ENCODE data around the gene DUSP9.
"Not testable (repeated sequence)": the region's sequence is repeated elsewhere in the genome, so short reads cannot be mapped to it uniquely, and the experiment has no call there.

The DUSP9 gene

GRCh38 chrX:153683486-153683885, 36.5 kb downstream of the DUSP9 start:
- not testable (repeated sequence) for H3K4me3 Mint-ChIP-seq; H3K27ac Mint-ChIP-seq; DNase-seq; H3K9me3 Mint-ChIP-seq; H3K27me3 Mint-ChIP-seq; H3K4me1 Mint-ChIP-seq; ATAC-seq; H3K36me3 Mint-ChIP-seq (ENCODE audit: low read depth)

GRCh38 chrX:153684467-153685155, 37.6 kb downstream of the DUSP9 start:
- DNase-seq, result no peak
- H3K27me3 Mint-ChIP-seq, result peaks cover 9% of the 10 kb centered on the region
- H3K36me3 Mint-ChIP-seq (ENCODE audit: low read depth), result no peaks in the 10 kb centered on the region
- no peak for ATAC-seq
- no peaks in the 10 kb centered on the region for H3K4me1 Mint-ChIP-seq
- no peak overlapping the region for H3K4me3 Mint-ChIP-seq
- no peaks in the 10 kb centered on the region for H3K9me3 Mint-ChIP-seq
- no peak overlapping the region for H3K27ac Mint-ChIP-seq

GRCh38 chrX:153685156-153685536, 38.1 kb downstream of the DUSP9 start:
- ATAC-seq (no peak), DNase-seq (no peak)
- Mint-ChIP-seq H3K9me3 (no peaks in the 10 kb centered on the region), H3K4me1 (no peaks in the 10 kb centered on the region), H3K27me3 (peaks cover 11% of the 10 kb centered on the region), H3K4me3 (no peak overlapping the region), H3K36me3 (ENCODE audit: low read depth) (no peaks in the 10 kb centered on the region), H3K27ac (no peak overlapping the region)

GRCh38 chrX:153685751-153686696, 39.0 kb downstream of the DUSP9 start:
- Mint-ChIP-seq H3K27ac (no peak overlapping the region), H3K4me1 (no peaks in the 10 kb centered on the region), H3K27me3 (peaks cover 11% of the 10 kb centered on the region), H3K4me3 (no peak overlapping the region), H3K9me3 (no peaks in the 10 kb centered on the region), H3K36me3 (ENCODE audit: low read depth) (no peaks in the 10 kb centered on the region)
- no peak for DNase-seq
- ATAC-seq, result no peak

- ATAC-seq (no peak), DNase-seq (no peak)
- Mint-ChIP-seq H3K27ac (no peak overlapping the region), H3K27me3 (peaks cover 11% of the 10 kb centered on the region), H3K4me3 (no peak overlapping the region), H3K9me3 (no peaks in the 10 kb centered on the region), H3K36me3 (ENCODE audit: low read depth) (no peaks in the 10 kb centered on the region), H3K4me1 (no peaks in the 10 kb centered on the region)
Observed at GRCh38 chrX:153686711-153687110, 39.7 kb downstream of the DUSP9 start.

- peaks cover 11% of the 10 kb centered on the region for H3K27me3 Mint-ChIP-seq
Observed at GRCh38 chrX:153687121-153688039, 40.4 kb downstream of the DUSP9 start, which contains the start of gene SLC6A8. SLC6A8 (plus strand) TSS chrX:153687926; CDS start chrX:153688575, 649 bp downstream.

GRCh38 chrX:153688071-153688470, 41.1 kb downstream of the DUSP9 start:
- Mint-ChIP-seq H3K4me1 (no peaks in the 10 kb centered on the region), H3K4me3 (no peak overlapping the region), H3K27me3 (peaks cover 11% of the 10 kb centered on the region), H3K27ac (no peak overlapping the region), H3K36me3 (ENCODE audit: low read depth) (no peaks in the 10 kb centered on the region), H3K9me3 (no peaks in the 10 kb centered on the region)
- DNase-seq (no peak), ATAC-seq (no peak)

More at GRCh38 chrX:153687121-153688039, 40.4 kb downstream of the DUSP9 start, which contains the start of gene SLC6A8:
- ATAC-seq (peak; percentile 34), DNase-seq (peak; percentile 44)
- Mint-ChIP-seq H3K9me3 (no peaks in the 10 kb centered on the region), H3K27ac (no peak within 1 kb of the TSS), H3K4me3 (no peak within 1 kb of the TSS), H3K4me1 (no peaks in the 10 kb centered on the region), H3K36me3 (ENCODE audit: low read depth) (no peaks in the 10 kb centered on the region)

- no peak overlapping the region for H3K27ac Mint-ChIP-seq
- H3K9me3 Mint-ChIP-seq, result no peaks in the 10 kb centered on the region
- DNase-seq, result no peak
- no peaks in the 10 kb centered on the region for H3K36me3 Mint-ChIP-seq (ENCODE audit: low read depth)
- H3K4me1 Mint-ChIP-seq, result no peaks in the 10 kb centered on the region
- H3K4me3 Mint-ChIP-seq, result no peak overlapping the region
- ATAC-seq, result no peak
- peaks cover 11% of the 10 kb centered on the region for H3K27me3 Mint-ChIP-seq
Observed at GRCh38 chrX:153688506-153688905, 41.5 kb downstream of the DUSP9 start.

GRCh38 chrX:153688911-153689590, 42.0 kb downstream of the DUSP9 start:
- Mint-ChIP-seq H3K27me3 (peaks cover 11% of the 10 kb centered on the region), H3K9me3 (no peaks in the 10 kb centered on the region), H3K36me3 (ENCODE audit: low read depth) (no peaks in the 10 kb centered on the region), H3K27ac (no peak overlapping the region), H3K4me1 (no peaks in the 10 kb centered on the region), H3K4me3 (no peak overlapping the region)
- ATAC-seq, result no peak
- DNase-seq, result no peak

GRCh38 chrX:153689654-153690465, 42.9 kb downstream of the DUSP9 start:
- Mint-ChIP-seq H3K9me3 (no peaks in the 10 kb centered on the region), H3K27me3 (peaks cover 11% of the 10 kb centered on the region), H3K27ac (no peak overlapping the region), H3K36me3 (ENCODE audit: low read depth) (no peaks in the 10 kb centered on the region), H3K4me3 (no peak overlapping the region), H3K4me1 (no peaks in the 10 kb centered on the region)
- no peak for DNase-seq
- no peak for ATAC-seq

GRCh38 chrX:153690466-153690865, 43.5 kb downstream of the DUSP9 start:
- no peaks in the 10 kb centered on the region for H3K9me3 Mint-ChIP-seq
- no peak overlapping the region for H3K27ac Mint-ChIP-seq
- no peak overlapping the region for H3K4me3 Mint-ChIP-seq
- H3K27me3 Mint-ChIP-seq, result peaks cover 11% of the 10 kb centered on the region
- no peak for ATAC-seq
- no peaks in the 10 kb centered on the region for H3K36me3 Mint-ChIP-seq (ENCODE audit: low read depth)
- H3K4me1 Mint-ChIP-seq, result no peaks in the 10 kb centered on the region
- DNase-seq, result no peak

- not testable (repeated sequence) for H3K27me3 Mint-ChIP-seq; H3K4me1 Mint-ChIP-seq; DNase-seq; H3K9me3 Mint-ChIP-seq; H3K27ac Mint-ChIP-seq; H3K36me3 Mint-ChIP-seq (ENCODE audit: low read depth); H3K4me3 Mint-ChIP-seq; ATAC-seq
Observed at GRCh38 chrX:153691032-153691827, 44.2 kb downstream of the DUSP9 start.
